LNCAP (cell line): Measurements from ENCODE around the gene TIE1.

ENCODE experiments used
- TF ChIP-seq, protein P1 (sequence below): fragments of 450-650 bp; IDR thresholded peaks from 2 replicates; pipeline ENCODE4 v1.5.1; 2017; ENCODE audit warnings: mild to moderate bottlenecking

The TIE1 gene

DNA sequence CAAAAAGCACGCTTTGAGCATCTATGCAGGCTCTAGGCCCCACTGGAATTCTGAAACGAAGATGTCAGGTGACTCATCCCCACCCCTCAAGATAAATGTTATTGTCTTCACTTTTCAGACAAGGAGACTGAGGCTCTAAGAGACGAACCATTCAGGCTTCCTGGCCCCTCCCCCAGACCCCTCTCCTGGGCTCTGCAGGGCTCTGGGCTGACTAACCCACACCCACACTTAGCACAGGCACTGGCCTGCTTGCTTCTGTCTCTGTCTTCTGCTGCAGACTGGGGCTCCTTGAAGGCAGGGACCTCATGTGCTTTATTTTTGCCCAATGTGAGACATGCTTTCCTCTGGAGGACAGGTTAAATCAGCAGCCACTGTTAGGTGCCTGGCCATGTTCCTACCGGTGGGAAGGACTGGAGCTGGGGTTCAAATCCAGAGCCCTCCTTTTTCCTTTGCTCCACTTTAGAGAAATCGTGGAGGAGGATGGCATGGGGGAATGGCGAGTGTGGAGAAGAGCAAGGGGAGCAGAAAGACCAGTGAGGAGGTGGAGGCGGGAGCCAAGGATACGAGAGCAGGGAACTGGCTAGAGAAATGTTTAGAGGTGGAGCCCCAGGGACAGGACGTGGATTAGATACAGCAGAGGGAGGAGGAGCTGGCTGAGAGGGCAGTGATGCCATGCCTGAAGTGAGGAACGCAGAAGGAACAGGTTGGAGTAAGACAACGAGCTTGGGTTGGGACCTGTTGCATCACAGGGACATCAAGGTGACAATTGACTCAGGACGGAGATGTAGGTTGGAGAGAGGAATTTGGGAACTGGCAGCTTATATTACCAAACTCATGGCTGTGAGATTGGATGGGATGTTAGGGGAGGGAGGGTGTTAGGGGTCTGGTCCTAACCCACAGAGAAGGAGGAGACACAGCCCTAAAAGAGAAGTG lies 29.3 kb upstream of the TIE1 start:
- TF ChIP-seq, protein P1, sequence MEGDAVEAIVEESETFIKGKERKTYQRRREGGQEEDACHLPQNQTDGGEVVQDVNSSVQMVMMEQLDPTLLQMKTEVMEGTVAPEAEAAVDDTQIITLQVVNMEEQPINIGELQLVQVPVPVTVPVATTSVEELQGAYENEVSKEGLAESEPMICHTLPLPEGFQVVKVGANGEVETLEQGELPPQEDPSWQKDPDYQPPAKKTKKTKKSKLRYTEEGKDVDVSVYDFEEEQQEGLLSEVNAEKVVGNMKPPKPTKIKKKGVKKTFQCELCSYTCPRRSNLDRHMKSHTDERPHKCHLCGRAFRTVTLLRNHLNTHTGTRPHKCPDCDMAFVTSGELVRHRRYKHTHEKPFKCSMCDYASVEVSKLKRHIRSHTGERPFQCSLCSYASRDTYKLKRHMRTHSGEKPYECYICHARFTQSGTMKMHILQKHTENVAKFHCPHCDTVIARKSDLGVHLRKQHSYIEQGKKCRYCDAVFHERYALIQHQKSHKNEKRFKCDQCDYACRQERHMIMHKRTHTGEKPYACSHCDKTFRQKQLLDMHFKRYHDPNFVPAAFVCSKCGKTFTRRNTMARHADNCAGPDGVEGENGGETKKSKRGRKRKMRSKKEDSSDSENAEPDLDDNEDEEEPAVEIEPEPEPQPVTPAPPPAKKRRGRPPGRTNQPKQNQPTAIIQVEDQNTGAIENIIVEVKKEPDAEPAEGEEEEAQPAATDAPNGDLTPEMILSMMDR: no peak

DNA sequence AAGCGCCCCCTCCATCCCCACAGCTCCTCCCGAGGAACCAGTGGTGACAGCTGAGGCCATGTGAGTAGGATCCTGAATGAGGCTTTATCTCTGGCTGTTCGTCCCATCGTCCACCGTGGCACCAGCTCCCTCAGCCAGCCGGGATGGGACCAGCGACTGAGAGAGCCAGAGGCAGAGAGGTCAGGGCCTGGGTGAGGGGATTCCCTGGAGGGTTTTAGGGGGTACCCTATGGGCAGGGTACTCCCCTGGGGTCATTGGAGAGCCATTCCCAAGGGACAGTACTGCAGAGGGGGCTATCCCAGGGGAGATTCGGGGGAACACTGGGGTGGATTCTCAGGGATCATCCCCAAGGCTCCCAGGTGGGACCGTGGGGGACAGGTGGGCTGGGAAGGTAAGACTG lies 28.6 kb upstream of the TIE1 start:
- TF ChIP-seq, protein P1: no peak

DNA sequence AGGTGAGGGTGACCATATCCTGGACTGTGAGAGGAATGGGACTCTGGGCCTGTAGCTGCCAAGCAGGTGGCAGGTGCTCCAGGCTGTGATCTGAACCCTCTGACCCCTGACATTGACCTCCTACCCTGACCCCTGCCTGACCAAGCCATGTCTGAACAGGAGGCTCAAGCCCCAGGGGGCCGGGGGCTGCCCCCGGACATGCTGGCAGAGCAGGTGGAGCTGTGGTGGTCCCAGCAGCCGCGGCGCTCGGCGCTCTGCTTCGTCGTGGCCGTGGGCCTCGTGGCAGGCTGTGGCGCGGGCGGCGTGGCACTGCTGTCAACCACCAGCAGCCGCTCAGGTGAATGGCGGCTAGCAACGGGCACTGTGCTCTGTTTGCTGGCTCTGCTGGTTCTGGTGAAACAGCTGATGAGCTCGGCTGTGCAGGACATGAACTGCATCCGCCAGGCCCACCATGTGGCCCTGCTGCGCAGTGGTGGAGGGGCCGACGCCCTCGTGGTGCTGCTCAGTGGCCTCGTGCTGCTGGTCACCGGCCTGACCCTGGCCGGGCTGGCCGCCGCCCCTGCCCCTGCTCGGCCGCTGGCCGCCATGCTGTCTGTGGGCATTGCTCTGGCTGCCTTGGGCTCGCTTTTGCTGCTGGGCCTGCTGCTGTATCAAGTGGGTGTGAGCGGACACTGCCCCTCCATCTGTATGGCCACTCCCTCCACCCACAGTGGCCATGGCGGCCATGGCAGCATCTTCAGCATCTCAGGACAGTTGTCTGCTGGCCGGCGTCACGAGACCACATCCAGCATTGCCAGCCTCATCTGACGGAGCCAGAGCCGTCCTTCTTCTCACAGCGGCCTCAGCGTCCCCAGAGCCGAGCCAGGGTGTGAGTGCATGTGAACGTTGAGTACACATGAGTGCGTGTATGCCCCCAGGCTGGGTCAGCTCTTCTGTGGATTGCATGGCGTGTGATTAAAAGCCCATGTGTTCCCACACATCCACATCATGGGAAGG lies 27.9 kb upstream of the TIE1 start:
- TF ChIP-seq, protein P1: no peak

DNA sequence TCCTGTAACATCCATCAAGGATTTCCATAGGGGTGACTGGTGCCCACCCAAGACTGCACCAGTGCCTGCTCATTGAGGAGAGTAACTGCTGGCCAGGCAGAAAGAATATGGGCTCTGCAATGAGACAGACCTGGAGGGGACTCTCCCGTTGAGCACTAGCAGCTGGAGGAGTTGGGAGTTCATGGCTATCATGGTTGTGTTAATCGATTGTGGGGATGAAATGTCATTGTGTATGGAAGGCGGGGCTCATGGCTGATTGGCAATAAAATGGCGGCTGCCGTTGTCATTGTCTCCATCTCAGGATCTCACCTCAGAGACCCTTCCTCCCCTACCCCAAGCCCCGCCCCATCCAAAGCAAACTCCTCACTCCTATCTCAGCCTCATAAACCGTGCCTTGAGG lies 27.1 kb upstream of the TIE1 start:
- TF ChIP-seq, protein P1: no peak

DNA sequence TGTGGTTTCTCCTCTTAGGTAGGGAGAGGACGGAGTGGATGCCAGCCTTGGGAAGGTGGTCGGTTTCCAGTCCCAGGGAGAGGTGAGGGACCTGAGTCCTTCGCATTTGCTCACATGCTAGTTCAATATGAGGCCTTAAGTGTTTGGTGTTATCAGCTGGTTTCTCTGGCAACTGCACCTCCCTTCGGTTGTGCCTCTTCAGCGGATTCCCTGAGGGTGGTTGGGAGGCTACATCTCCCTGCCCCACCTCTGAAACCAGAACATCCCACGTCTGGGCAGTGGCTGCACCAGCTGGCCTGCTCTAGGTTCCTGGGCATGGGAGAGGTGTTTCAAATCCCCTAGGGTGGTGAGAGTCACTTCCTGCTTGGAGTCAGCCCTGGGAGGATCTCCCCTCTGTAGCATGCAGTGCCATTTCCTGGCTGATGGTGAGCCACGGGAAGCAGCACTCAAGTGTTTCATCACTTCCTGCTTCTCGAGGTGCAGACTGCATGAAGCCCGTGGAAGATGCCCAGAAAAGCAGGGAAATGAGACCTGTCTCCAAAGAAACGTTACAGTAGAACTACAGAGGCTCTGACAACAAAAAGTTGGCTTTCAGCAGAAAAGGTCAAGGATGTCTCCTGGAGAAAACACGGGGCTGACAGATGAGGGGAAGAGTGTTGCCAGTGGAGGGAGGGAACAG lies 26.5 kb upstream of the TIE1 start:
- TF ChIP-seq, protein P1: no peak

DNA sequence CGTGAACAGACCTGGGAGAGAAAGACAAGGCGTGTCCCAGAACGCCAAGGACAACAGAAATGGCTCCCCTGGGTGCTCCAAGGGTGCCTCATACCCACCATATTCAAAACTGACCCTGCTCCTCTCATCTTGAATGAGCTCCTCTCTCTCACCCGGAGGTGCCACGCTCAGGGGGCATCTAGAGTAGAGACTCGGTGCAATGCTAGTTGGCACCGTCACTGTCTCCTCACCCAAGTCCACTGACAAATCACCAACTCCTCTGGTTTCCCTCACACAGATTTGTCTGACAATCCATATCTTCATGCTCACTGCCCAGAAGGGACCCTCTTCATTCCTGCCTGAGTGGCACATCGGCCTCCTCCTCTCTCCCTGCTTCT lies 26.0 kb upstream of the TIE1 start:
- TF ChIP-seq, protein P1: no peak
